ENCODE data around the gene GTF2B. TPM values are rescaled to one million over a fixed set of nuclear protein-coding genes. Genes with fewer than 3 reads are reported as not detected.

Gene GTF2B
- total RNA-seq, 1 experiment from 2014 or later = 31.9 TPM

DNA sequence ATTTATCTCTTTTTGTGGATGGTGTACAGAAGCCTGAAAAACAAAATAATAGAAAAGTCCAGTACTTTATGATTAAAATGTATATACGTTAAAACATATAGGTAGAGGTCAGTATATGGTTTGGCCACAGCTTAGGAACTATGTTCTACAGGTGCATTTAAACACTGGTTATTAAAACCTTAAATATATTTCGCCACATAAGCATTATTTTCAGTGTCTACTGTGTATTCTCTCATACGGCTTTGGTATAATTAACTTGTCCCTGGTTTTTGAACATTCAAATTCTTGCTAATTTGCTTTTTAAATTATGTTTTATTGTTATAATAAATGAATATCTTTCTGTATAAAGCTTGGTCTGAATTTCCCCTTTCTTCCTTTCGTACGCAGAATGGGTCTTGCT, 87.9 kb downstream of the GTF2B start:
- no peak for DNase-seq (ENCODE audit: low spot score)
- H3K4me3 ChIP-seq (ENCODE audit: low read depth, low read length, poor library complexity, severe bottlenecking) = no peak overlapping the region
- no peaks in the 10 kb centered on the region for H3K4me1 ChIP-seq (ENCODE audit: insufficient read depth, low read length, poor library complexity, severe bottlenecking)
- TF ChIP-seq EZH2 (IDR thresholded peaks at IDR 0.05; ENCODE audit: borderline replicate concordance, low read depth, low read length, poor library complexity, severe bottlenecking) = no peak
- TF ChIP-seq, protein P1, sequence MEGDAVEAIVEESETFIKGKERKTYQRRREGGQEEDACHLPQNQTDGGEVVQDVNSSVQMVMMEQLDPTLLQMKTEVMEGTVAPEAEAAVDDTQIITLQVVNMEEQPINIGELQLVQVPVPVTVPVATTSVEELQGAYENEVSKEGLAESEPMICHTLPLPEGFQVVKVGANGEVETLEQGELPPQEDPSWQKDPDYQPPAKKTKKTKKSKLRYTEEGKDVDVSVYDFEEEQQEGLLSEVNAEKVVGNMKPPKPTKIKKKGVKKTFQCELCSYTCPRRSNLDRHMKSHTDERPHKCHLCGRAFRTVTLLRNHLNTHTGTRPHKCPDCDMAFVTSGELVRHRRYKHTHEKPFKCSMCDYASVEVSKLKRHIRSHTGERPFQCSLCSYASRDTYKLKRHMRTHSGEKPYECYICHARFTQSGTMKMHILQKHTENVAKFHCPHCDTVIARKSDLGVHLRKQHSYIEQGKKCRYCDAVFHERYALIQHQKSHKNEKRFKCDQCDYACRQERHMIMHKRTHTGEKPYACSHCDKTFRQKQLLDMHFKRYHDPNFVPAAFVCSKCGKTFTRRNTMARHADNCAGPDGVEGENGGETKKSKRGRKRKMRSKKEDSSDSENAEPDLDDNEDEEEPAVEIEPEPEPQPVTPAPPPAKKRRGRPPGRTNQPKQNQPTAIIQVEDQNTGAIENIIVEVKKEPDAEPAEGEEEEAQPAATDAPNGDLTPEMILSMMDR (conservative IDR thresholded peaks at IDR 0.05; ENCODE audit: low read depth, low read length) = no peak
- H3K9me3 ChIP-seq (ENCODE audit: low read depth, low read length, poor library complexity, severe bottlenecking) = peaks cover 8% of the 10 kb centered on the region
- H3K27me3 ChIP-seq (replicated peaks; ENCODE audit: insufficient read depth, low read depth, low read length, poor library complexity) = no peaks in the 10 kb centered on the region
- no peak overlapping the region for H3K27ac ChIP-seq (ENCODE audit: low read depth, low read length, poor library complexity, severe bottlenecking)
- intact Hi-C loops (cut with micrococcal nuclease; ENCODE audit: unreplicated experiment) = no loop called here
- H3K36me3 ChIP-seq (ENCODE audit: insufficient read depth, low read length, poor library complexity, severe bottlenecking) = peaks cover 51% of the 10 kb centered on the region
- CTCF ChIA-PET = no interaction called here
- no TSS peak for BruUV-seq (replicated peaks)
- POLR2A ChIA-PET (ENCODE audit: low non-redundant PET) = no interaction called here

DNA sequence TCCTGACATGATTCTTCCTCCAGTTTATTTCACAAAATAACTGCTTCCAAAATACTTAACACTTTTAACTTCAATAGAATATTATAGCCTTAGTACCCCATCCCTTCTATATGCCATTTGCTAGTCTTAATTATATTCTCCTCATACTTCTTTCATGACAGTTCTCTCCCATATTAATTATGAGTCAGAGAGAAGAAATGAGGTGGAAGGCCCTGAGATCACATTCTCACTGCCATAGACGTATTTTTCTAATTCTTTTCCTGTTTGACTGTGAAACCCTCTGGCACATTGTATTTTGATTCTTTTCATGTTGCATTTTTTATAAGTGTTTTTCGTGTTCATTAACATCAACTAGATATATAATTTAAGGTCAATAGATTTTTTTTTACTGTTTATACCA, 88.4 kb downstream of the GTF2B start:
- H3K9me3 ChIP-seq (ENCODE audit: low read depth, low read length, poor library complexity, severe bottlenecking) = peaks cover 8% of the 10 kb centered on the region
- no peak overlapping the region for H3K27ac ChIP-seq (ENCODE audit: low read depth, low read length, poor library complexity, severe bottlenecking)
- H3K36me3 ChIP-seq (ENCODE audit: insufficient read depth, low read length, poor library complexity, severe bottlenecking) = peaks cover 51% of the 10 kb centered on the region
- no peaks in the 10 kb centered on the region for H3K27me3 ChIP-seq (replicated peaks; ENCODE audit: insufficient read depth, low read depth, low read length, poor library complexity)
- CTCF ChIA-PET = no interaction called here
- TF ChIP-seq, protein P1 (conservative IDR thresholded peaks at IDR 0.05; ENCODE audit: low read depth, low read length) = no peak
- no peak for TF ChIP-seq EZH2 (IDR thresholded peaks at IDR 0.05; ENCODE audit: borderline replicate concordance, low read depth, low read length, poor library complexity, severe bottlenecking)
- intact Hi-C loops (cut with micrococcal nuclease; ENCODE audit: unreplicated experiment) = no loop called here
- H3K4me1 ChIP-seq (ENCODE audit: insufficient read depth, low read length, poor library complexity, severe bottlenecking) = no peaks in the 10 kb centered on the region
- no TSS peak for BruUV-seq (replicated peaks)
- POLR2A ChIA-PET (ENCODE audit: low non-redundant PET) = no interaction called here
- H3K4me3 ChIP-seq (ENCODE audit: low read depth, low read length, poor library complexity, severe bottlenecking) = no peak overlapping the region
- peak; percentile 11 for DNase-seq (ENCODE audit: low spot score)

Other genes starting within 250 kb of the GTF2B start
- gene PKN2, start 207.3 kb downstream of the GTF2B start, total RNA-seq (2021) = 54.1 and 55.6 TPM in 2 replicates
- 31.1 and 35.4 TPM in 2 replicates for gene KYAT3, start 101.1 kb upstream of the GTF2B start, total RNA-seq (2021)
- gene RBMXL1, start 101.1 kb upstream of the GTF2B start, total RNA-seq (2021) = 21.1 and 23.9 TPM in 2 replicates
- gene GBP3, start 131.3 kb upstream of the GTF2B start, total RNA-seq (2021) = 2.6 and 6.3 TPM in 2 replicates
- 9.4 and 10.1 TPM in 2 replicates for gene GBP1, start 173.6 kb upstream of the GTF2B start, total RNA-seq (2021)
- 4.4 and 4.5 TPM in 2 replicates for gene GBP2, start 234.5 kb upstream of the GTF2B start, total RNA-seq (2021)